Activated T-helper 1 cell treated with Interleukin-2 at 50 U/mL for 16 hours (primary cell): ENCODE data around the gene MILR1.

Experiments used
- DNase-seq: peaks from one replicate; pipeline ENCODE4 v3.0.0-alpha.2; 2020; ENCODE audit warnings: low read depth

MILR1 gene

GRCh38 chr17:64503821-64504768, 55.2 kb downstream of the MILR1 start:
- DNase-seq = no peak

DNA sequence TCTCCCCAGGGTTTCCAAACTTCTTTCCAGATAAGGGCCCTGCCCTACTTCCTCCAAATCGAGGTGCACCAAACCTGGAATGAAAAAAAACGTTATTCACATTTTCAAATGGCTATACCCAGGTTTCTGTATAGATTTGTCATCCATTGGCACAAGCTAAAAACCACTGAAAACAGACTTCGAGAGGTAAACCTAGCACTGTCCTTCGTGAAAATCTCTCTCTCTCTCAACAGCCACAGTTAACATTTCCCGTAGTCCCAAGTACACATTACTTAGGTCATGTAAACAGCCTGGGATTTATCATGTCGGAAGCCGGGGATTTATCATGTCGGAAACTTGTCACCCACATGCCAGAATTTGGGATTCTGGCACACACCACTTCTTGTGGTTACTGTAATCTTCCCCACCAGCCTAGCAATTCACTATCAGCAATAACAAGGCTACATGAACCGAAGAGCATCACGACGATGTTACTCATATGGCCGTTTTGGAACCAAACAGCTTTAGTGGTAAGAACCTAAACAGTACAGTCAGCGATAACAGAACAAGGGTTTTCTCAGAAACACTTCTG, 55.9 kb downstream of the MILR1 start:
- no peak for DNase-seq

DNA sequence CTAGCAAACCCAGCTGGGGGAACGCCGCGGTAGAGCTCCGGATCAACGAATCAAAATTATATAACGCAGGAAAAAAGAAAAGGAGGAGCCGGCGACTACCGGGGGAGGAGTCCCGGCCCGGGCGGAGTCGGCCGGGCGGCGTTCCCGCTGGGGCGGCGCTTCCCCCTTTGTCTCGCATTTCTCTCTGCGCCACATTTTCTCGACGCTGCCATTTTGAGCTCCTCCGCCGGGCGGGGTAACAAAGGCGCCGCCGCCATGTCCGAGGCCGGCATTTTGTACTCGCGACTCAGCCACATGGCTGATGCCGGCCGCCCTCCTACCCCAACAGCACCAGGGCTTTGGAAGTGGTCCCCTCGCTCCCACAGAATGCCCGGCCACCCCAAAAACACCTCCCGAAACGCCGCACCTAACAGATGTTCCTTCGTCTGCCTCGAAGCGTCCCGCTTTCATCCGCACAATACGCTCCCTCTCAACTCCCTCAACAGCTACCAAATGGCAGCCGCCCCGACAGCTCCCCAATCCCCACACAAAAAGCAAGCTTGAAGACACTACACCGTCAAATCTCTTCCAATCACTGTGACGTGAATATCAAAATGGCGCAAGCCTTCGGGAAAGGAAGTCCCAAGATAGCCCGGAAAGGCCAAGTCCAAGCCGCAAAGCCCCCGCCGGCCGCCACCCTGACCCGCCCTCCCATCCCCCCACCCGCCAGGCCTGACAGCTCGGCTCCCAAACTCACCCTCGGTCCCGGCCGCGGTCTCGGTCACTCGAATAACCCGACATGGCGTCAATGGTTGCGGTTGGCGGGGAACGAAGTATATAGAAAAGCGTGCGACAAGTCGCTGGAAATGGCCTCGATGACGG, 56.7 kb downstream of the MILR1 start:
- DNase-seq = peak; percentile 79

- peak; percentile 96 for DNase-seq
Measured at GRCh38 chr17:64506201-64506575, 57.3 kb downstream of the MILR1 start, which contains the start of gene DDX5. Gene DDX5, minus strand, starts transcription at chr17:64506289. Its CDS starts 170 bp downstream, at chr17:64506119.

DNA sequence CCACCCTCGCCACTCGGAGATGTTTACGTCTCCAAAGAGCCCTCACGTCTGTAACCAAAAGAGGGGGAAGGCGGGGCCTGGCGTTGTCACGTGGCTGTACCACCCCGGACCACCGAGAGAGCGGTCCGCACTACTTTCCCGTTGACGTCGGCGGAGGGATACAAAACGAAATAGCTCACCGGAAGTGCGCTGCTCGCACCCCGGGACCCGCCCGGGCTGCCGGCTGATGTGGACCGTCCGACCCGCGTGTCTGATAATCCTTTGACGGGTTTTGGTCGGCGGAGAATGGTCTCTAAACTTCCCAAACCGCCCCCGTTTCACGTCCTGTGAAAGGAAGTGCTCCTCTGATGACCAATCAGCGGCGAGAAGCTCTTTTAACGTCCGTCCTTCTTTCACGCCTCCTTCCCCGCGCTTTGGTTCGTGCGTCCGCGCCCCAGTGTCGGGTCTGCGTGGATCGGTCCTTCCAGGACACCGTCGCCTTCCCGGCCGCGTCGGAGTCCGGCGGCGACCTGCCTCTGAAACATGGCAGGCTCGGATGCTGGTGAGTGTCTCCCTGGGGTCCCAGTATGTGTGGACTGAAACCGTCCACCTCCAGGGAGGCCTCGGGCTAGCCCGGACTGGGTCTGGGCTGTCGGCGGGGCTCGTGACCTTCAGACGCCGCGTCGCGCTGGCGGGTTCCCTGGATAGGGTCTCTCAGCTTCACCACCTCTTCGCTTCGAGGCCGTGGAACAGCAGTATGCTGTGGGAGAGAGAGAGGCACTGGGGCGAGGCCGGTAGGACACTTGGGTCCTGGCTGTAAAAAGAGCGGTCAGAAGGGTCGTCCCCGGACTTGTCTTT, 57.9 kb downstream of the MILR1 start, which contains the start of gene CEP95:
TSS of gene CEP95 (plus strand) at position 402 of the 837 bp plus-strand sequence. CDS start at position 523, 121 bp downstream.
- peak; percentile 77 for DNase-seq

- no peak for DNase-seq
Measured at GRCh38 chr17:64507413-64507782, 58.5 kb downstream of the MILR1 start.

GRCh38 chr17:64508683-64509082, 59.8 kb downstream of the MILR1 start:
- no peak for DNase-seq

- DNase-seq = no peak
Measured at GRCh38 chr17:64509179-64509578, 60.3 kb downstream of the MILR1 start.

GRCh38 chr17:64515419-64515818, 66.5 kb downstream of the MILR1 start:
- DNase-seq = no peak

DNA sequence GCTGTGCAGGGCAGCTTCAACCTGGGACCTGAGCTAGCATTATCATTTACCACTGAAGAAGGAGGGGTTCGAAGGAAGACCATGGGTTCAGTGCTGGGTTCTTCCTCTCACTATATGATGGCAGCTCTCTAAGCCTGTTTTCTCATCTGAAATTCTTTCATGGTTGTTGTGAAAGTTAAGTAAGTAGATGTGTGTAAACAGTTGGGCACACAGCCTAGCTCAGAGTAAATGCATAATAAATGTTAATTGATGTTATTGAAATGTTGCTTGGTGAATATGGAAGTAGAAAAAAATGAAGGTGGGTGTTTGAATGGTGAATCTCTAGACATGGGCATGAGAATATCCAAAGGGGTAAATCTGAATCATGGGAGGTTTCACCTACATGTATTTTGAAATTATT, 66.9 kb downstream of the MILR1 start:
- no peak for DNase-seq
